HCEC 1CT (cell line): ENCODE measurements around the gene LRRC8B.

ENCODE experiments used
- DNase-seq: peaks from one replicate; pipeline ENCODE4 v3.0.0-alpha.2; 2017

LRRC8B gene

GRCh38 chr1:89637496-89637895, 112.9 kb downstream of the LRRC8B start:
- DNase-seq = no peak

GRCh38 chr1:89640440-89640839, 115.8 kb downstream of the LRRC8B start:
- DNase-seq = no peak

- DNase-seq = no peak
Measured at GRCh38 chr1:89641781-89642180, 117.2 kb downstream of the LRRC8B start.

GRCh38 chr1:89643577-89643976, 118.9 kb downstream of the LRRC8B start:
- no peak for DNase-seq

- no peak for DNase-seq
Measured at GRCh38 chr1:89644119-89644814, 119.6 kb downstream of the LRRC8B start.

GRCh38 chr1:89646259-89646658, 121.6 kb downstream of the LRRC8B start:
- no peak for DNase-seq
